H1 (cell line): ENCODE measurements around the gene TP53I3. TPM values are rescaled to one million over a fixed set of nuclear protein-coding genes. Genes with fewer than 3 reads are reported as not detected.

Experiments used
- CTCF ChIA-PET: fragments of 300-600 bp; sonication (Branson Sonifier 250); formaldehyde crosslinking; loops from one replicate; lab custom pipeline; 2021; ENCODE audit not compliant: partially characterized antibody; lab: Charles Lee
- POLR2A ChIA-PET: fragments of 300-600 bp; sonication (Branson Sonifier 250); formaldehyde crosslinking; loops from one replicate; lab custom pipeline; 2021; ENCODE audit warnings: inconsistent platforms; ENCODE audit not compliant: partially characterized antibody; lab: Charles Lee
- DNase-seq, 2 experiments: peaks; one replicate each; pipeline versions ENCODE4 v3.0.0 to v3.0.0-alpha.2; 2010 to 2022; ENCODE audit warnings: low spot score in 2 of 2, low read depth in 1 of 2, mixed read lengths in 1 of 2
- FAIRE-seq: peaks from 2 replicates; lab custom pipeline; 2011; peaks lifted over from hg19 to GRCh38; lab: Jason Lieb, UNC
- H2AFZ ChIP-seq: 2 replicates; pipeline ENCODE4 v1.8.1; 2012; ENCODE audit warnings: low read length, inconsistent platforms
- H2AK5ac ChIP-seq: 2 replicates; pipeline ENCODE4 v1.6.1; 2013; ENCODE audit warnings: low read depth, low read length
- H2BK120ac ChIP-seq: replicated peaks from 2 replicates; pipeline ENCODE3; 2013; ENCODE audit warnings: low read depth, low read length, inconsistent platforms
- H2BK12ac ChIP-seq: 2 replicates; pipeline ENCODE4 v1.6.1; 2013; ENCODE audit warnings: low read depth, low read length
- H2BK15ac ChIP-seq: 2 replicates; pipeline ENCODE4 v1.6.1; 2013; ENCODE audit warnings: low read length
- H2BK20ac ChIP-seq: 2 replicates; pipeline ENCODE4 v1.6.1; 2013; ENCODE audit warnings: low read length
- H2BK5ac ChIP-seq: 2 replicates; pipeline ENCODE4 v1.6.1; 2013; ENCODE audit warnings: low read depth, low read length
- H3K14ac ChIP-seq: 2 replicates; pipeline ENCODE4 v1.6.1; 2013; ENCODE audit warnings: inconsistent platforms; ENCODE audit not compliant: insufficient read length
- H3K18ac ChIP-seq: 2 replicates; pipeline ENCODE4 v1.6.1; 2013; ENCODE audit warnings: low read length; ENCODE audit errors: extremely low read depth
- H3K23ac ChIP-seq: 2 replicates; pipeline ENCODE4 v1.6.1; 2013; ENCODE audit warnings: inconsistent platforms; ENCODE audit not compliant: insufficient read length
- H3K23me2 ChIP-seq: 2 replicates; pipeline ENCODE4 v1.6.1; 2013; ENCODE audit warnings: low read depth, low read length
- H3K27ac ChIP-seq: 2 replicates; pipeline ENCODE4 v1.6.1; 2011; ENCODE audit warnings: low read depth, low read length, inconsistent platforms
- H3K27me3 ChIP-seq, 4 experiments: replicated peaks in 1 of 4; 1 replicate in 1 of 4; 2 replicates in 3 of 4; pipeline versions ENCODE4 v1.6.1 to v1.8.1; 2011 to 2013; ENCODE audit warnings: low read length in 3 of 4, mild to moderate bottlenecking in 3 of 4, inconsistent platforms in 2 of 4, mixed read lengths in 2 of 4, moderate library complexity in 1 of 4; ENCODE audit not compliant: control insufficient read depth in 3 of 4, insufficient read depth in 3 of 4; ENCODE audit errors: extremely low read depth in 1 of 4
- H3K36me3 ChIP-seq, 4 experiments: 2 replicates each; pipeline versions ENCODE4 v1.6.1 to v1.8.1; 2011 to 2013; ENCODE audit warnings: mild to moderate bottlenecking in 4 of 4, low read length in 3 of 4, moderate library complexity in 2 of 4, control low read depth in 1 of 4, inconsistent platforms in 1 of 4; ENCODE audit not compliant: insufficient read depth in 4 of 4, control insufficient read depth in 2 of 4
- H3K4ac ChIP-seq: replicated peaks from 2 replicates; pipeline ENCODE3; 2013; ENCODE audit warnings: low read length, low read depth, mixed read lengths, inconsistent platforms; ENCODE audit not compliant: insufficient read length
- H3K4me1 ChIP-seq, 4 experiments: replicated peaks in 1 of 4; 1 replicate in 1 of 4; 2 replicates in 3 of 4; pipeline versions ENCODE4 v1.6.1 to v1.8.1; 2011 to 2013; ENCODE audit warnings: low read length in 3 of 4, inconsistent platforms in 2 of 4, mixed read lengths in 1 of 4; ENCODE audit not compliant: insufficient read depth in 4 of 4, control insufficient read depth in 3 of 4
- H3K4me2 ChIP-seq, 2 experiments: 2 replicates each; pipeline versions ENCODE4 v1.6.1 to v1.8.1; 2011 to 2013; ENCODE audit warnings: low read depth in 2 of 2, low read length in 2 of 2, control low read depth in 1 of 2, inconsistent platforms in 1 of 2, mild to moderate bottlenecking in 1 of 2; ENCODE audit not compliant: insufficient read depth in 1 of 2
- H3K4me3 ChIP-seq, 4 experiments: fragments of 200-600, 300-600 bp in 1 of 4; sonication (generic), shearing (Covaris generic), sonication (Bioruptor Twin) in 1 of 4; 2 replicates each; pipeline versions ENCODE4 v1.5.1 to v1.8.1; 2011 to 2016; ENCODE audit warnings: low read length in 4 of 4, low read depth in 3 of 4, control low read depth in 2 of 4, inconsistent platforms in 2 of 4, mild to moderate bottlenecking in 2 of 4, mixed read lengths in 1 of 4, moderate library complexity in 1 of 4; ENCODE audit not compliant: insufficient read depth in 2 of 4; ENCODE audit errors: extremely low read depth in 1 of 4
- H3K56ac ChIP-seq: replicated peaks from 2 replicates; pipeline ENCODE3; 2013; ENCODE audit warnings: low read depth, mild to moderate bottlenecking, mixed read lengths, low read length, inconsistent platforms; ENCODE audit not compliant: insufficient read length
- H3K79me1 ChIP-seq: 2 replicates; pipeline ENCODE4 v1.6.1; 2013; ENCODE audit warnings: low read depth, low read length, control low read depth
- H3K79me2 ChIP-seq, 2 experiments: 2 replicates each; pipeline versions ENCODE4 v1.6.1 to v1.8.1; 2012 to 2013; ENCODE audit warnings: low read length in 2 of 2, mild to moderate bottlenecking in 2 of 2, inconsistent platforms in 1 of 2; ENCODE audit not compliant: insufficient read depth in 2 of 2, control insufficient read depth in 1 of 2
- H3K9ac ChIP-seq, 4 experiments: replicated peaks in 1 of 4; 1 replicate in 1 of 4; 2 replicates in 3 of 4; pipeline versions ENCODE4 v1.6.1 to v1.8.1; 2011 to 2013; ENCODE audit warnings: low read depth in 3 of 4, low read length in 3 of 4, control low read depth in 2 of 4, mild to moderate bottlenecking in 2 of 4, moderate library complexity in 2 of 4, inconsistent platforms in 1 of 4; ENCODE audit errors: extremely low read depth in 1 of 4
- H3K9me3 ChIP-seq, 2 experiments: 2 replicates each; pipeline versions ENCODE4 v1.6.1 to v1.8.1; 2012 to 2013; ENCODE audit warnings: mild to moderate bottlenecking in 2 of 2, moderate library complexity in 2 of 2, control low read depth in 1 of 2, inconsistent platforms in 1 of 2, low read depth in 1 of 2, low read length in 1 of 2, mixed read lengths in 1 of 2; ENCODE audit not compliant: insufficient read depth in 2 of 2
- H4K20me1 ChIP-seq, 2 experiments: replicated peaks in 1 of 2; 2 replicates each; pipeline versions ENCODE3 to v1.8.1; 2011 to 2013; ENCODE audit warnings: inconsistent platforms in 2 of 2, low read length in 2 of 2, mild to moderate bottlenecking in 1 of 2; ENCODE audit not compliant: insufficient read depth in 2 of 2, control insufficient read depth in 1 of 2
- H4K5ac ChIP-seq: 2 replicates; pipeline ENCODE4 v1.6.1; 2013; ENCODE audit warnings: low read length, low read depth, mixed read lengths, inconsistent platforms; ENCODE audit not compliant: insufficient read length
- H4K8ac ChIP-seq: 2 replicates; pipeline ENCODE4 v1.8.0; 2013; ENCODE audit warnings: mild to moderate bottlenecking, moderate library complexity, low read length, inconsistent platforms; ENCODE audit not compliant: insufficient read depth; ENCODE audit errors: extremely low read depth
- H4K91ac ChIP-seq: replicated peaks from 2 replicates; pipeline ENCODE3; 2013; ENCODE audit warnings: low read length, mixed read lengths, inconsistent platforms; ENCODE audit not compliant: insufficient read length
- CREB1 ChIP-seq: IDR thresholded peaks from 2 replicates; pipeline ENCODE4 v1.6.1; 2012; ENCODE audit warnings: inconsistent platforms
- PHF8 ChIP-seq: fragments of 200-600 bp; sonication (generic); conservative IDR thresholded peaks from 2 replicates; pipeline ENCODE4 v1.7.1; 2012; ENCODE audit warnings: low read depth, mild to moderate bottlenecking, inconsistent platforms, low read length, moderate library complexity
- POLR2AphosphoS5 ChIP-seq: IDR thresholded peaks from 2 replicates; pipeline ENCODE4 v1.6.1; 2011; ENCODE audit warnings: low read depth, low read length
- POU5F1 ChIP-seq: IDR thresholded peaks from 2 replicates; pipeline ENCODE4 v1.6.1; 2011; ENCODE audit warnings: low read depth, mild to moderate bottlenecking, low read length, moderate library complexity
- WGBS, 2 experiments: shearing (Covaris generic) in 1 of 2; methylation state at CpG; one replicate each; pipeline versions ENCODE4 v1.1.6 to v1.1.7; 2013 to 2015; ENCODE audit warnings: low lambda C conversion rate in 2 of 2, mixed read lengths in 2 of 2, inconsistent platforms in 1 of 2, low coverage in 1 of 2, missing lambda C conversion rate in 1 of 2; ENCODE audit not compliant: insufficient replicate concordance in 2 of 2, insufficient coverage in 1 of 2, insufficient read length in 1 of 2; ENCODE audit errors: extremely low coverage in 1 of 2, missing lambda C conversion rate in 1 of 2; 5-methylcytosine and 5-hydroxymethylcytosine counted together
- polyA plus RNA-seq, 7 experiments: library from polyadenylated mRNA; depleted of rRNA in 3 of 7; stranded (reverse) in 5 of 7; unstranded in 2 of 7; fragments of >200 nt in 5 of 7; fragments of 200-250 nt in 2 of 7; gene quantifications; 1 replicate in 5 of 7; 2 replicates in 1 of 7; 4 replicates in 1 of 7; pipeline versions ENCODE4 v1.2.1 to v1.2.3, GENCODE V29; 2011 to 2013; ENCODE audit warnings: missing spikeins in 2 of 7, mixed read lengths in 2 of 7
- total RNA-seq: library from RNA; stranded (reverse); fragmentation: NEBNext Ultra II Directional; extraction: Animal tissue kit (Norgen Biotek cat#: 25700); gene quantifications from 2 replicates; pipeline ENCODE4 v1.2.1, GENCODE V29; 2021

Gene TP53I3
- total and polyA plus RNA-seq, 2 of the 8 experiments (the other 6 are each of a cell fraction or from before 2014, with no cell fraction given) = 29.4 to 34.5 TPM

DNA sequence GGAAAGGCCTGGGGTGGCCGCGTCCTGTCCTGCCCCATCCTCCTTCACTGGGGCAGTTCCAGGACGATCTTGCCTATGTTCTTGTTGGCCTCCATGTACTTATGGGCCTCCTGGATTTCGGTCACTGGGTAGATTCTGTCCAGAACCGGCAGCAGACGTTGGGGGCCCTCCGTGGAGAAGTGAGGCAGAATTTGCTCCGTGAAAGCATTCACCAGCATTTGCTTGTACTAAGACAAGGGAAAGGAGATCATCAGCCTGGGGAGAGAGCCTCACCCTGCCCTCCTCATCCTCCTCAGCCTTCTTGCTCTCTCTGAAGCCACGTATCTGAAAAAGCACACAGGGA is 7.1 kb downstream of the TP53I3 start:
- peaks cover 5% of the 10 kb centered on the region; the same call in 1 of the 2 replicates for H3K23me2 ChIP-seq
- H3K36me3 ChIP-seq = peaks cover 10 to 28% (median 23%) of the 10 kb centered on the region in 4 experiments; a peak in 7 of 8 replicates
- no peak overlapping the region for H4K91ac ChIP-seq
- TF ChIP-seq POLR2AphosphoS5 = 0 out of 2 replicates have a peak, but pooled peaks have one; percentile 4
- TF ChIP-seq PHF8 = 0 out of 2 replicates have a peak, but pooled peaks have one; percentile 1
- TF ChIP-seq POU5F1 = no peak
- TF ChIP-seq CREB1 = no peak
- H2BK15ac ChIP-seq = no peak overlapping the region
- peak overlapping the region; percentile 83 to 84 for H3K4me2 ChIP-seq
- no peak for DNase-seq
- no peaks in the 10 kb centered on the region for H3K27me3 ChIP-seq
- WGBS, 2 experiments = 48% methylated on average over 9 of the region's 9 CpGs; no CpG with 5 or more reads in 1 of the 2 experiments
- H3K4me1 ChIP-seq = peaks cover 0 to 7% (median 2%) of the 10 kb centered on the region in 4 experiments; a peak in 4 of 7 replicates
- no peak overlapping the region for H4K5ac ChIP-seq
- no peak overlapping the region for H3K27ac ChIP-seq
- no peak overlapping the region for H2AFZ ChIP-seq
- H3K23ac ChIP-seq = no peak overlapping the region
- H3K56ac ChIP-seq = no peak overlapping the region
- no peaks in the 10 kb centered on the region for H3K9me3 ChIP-seq
- H2BK20ac ChIP-seq = no peak overlapping the region
- no peak overlapping the region for H2AK5ac ChIP-seq
- POLR2A ChIA-PET = interaction anchor here (0.7 to 2.1 kb wide), 3 partner anchors 17 to 93 kb away, joined by 3 to 22 read pairs (median 5); partner anchors contain the start of gene WDCP
- H3K18ac ChIP-seq = peak overlapping the region; percentile 60; the same call in 1 of the 2 replicates
- H2BK5ac ChIP-seq = peak overlapping the region; percentile 66
- H3K4me3 ChIP-seq = peak overlapping the region; percentile 58 to 74 (median 69)
- CTCF ChIA-PET = no interaction called here
- H3K79me2 ChIP-seq = peaks cover 0 to 21% of the 10 kb centered on the region in 2 experiments; a peak in 2 of 4 replicates
- H2BK12ac ChIP-seq = no peak overlapping the region
- no peaks in the 10 kb centered on the region for H3K79me1 ChIP-seq
- no peak overlapping the region for H3K4ac ChIP-seq
- H3K14ac ChIP-seq = no peak overlapping the region
- peak overlapping the region in 3 of 4 experiments; percentile 64 to 73 (median 72); a peak in 6 of 7 replicates for H3K9ac ChIP-seq
- no peaks in the 10 kb centered on the region for H4K20me1 ChIP-seq
- no peak overlapping the region for H4K8ac ChIP-seq
- no peak for FAIRE-seq
- H2BK120ac ChIP-seq = no peak overlapping the region
